Mucosa of rectum (tissue), 2 donors: ENCODE data around the gene EPS8.

Experiments used
- H3K27ac ChIP-seq, 2 donors: one replicate each; pipeline ENCODE4 v1.7.0; 2013; ENCODE audit warnings: inconsistent platforms in 2 of 2, low read depth in 2 of 2, low read length in 2 of 2
- H3K27me3 ChIP-seq, 2 donors: one replicate each; pipeline ENCODE4 v1.7.0; 2013; ENCODE audit warnings: low read length in 2 of 2; ENCODE audit not compliant: control insufficient read depth in 2 of 2, insufficient read depth in 2 of 2
- H3K36me3 ChIP-seq, 2 donors: one replicate each; pipeline ENCODE4 v1.7.0; 2013; ENCODE audit warnings: low read length in 2 of 2; ENCODE audit not compliant: control insufficient read depth in 2 of 2, insufficient read depth in 2 of 2
- H3K4me1 ChIP-seq, 2 donors: one replicate each; pipeline ENCODE4 v1.7.0; 2013; ENCODE audit warnings: low read length in 2 of 2, mild to moderate bottlenecking in 1 of 2; ENCODE audit not compliant: control insufficient read depth in 2 of 2, insufficient read depth in 2 of 2
- H3K4me3 ChIP-seq, 2 donors: one replicate each; pipeline ENCODE4 v1.7.0; 2013; ENCODE audit warnings: low read length in 2 of 2
- H3K9ac ChIP-seq, 2 donors: one replicate each; pipeline ENCODE4 v1.7.0; 2013; ENCODE audit warnings: low read length in 2 of 2, low read depth in 1 of 2, mild to moderate bottlenecking in 1 of 2
- H3K9me3 ChIP-seq, 2 donors: one replicate each; pipeline ENCODE4 v1.7.0; 2013; ENCODE audit warnings: low read length in 2 of 2; ENCODE audit not compliant: control insufficient read depth in 2 of 2
- donor health status: healthy.
- donor health status: Normal muscosa, but diverticular disease.

Gene EPS8

DNA sequence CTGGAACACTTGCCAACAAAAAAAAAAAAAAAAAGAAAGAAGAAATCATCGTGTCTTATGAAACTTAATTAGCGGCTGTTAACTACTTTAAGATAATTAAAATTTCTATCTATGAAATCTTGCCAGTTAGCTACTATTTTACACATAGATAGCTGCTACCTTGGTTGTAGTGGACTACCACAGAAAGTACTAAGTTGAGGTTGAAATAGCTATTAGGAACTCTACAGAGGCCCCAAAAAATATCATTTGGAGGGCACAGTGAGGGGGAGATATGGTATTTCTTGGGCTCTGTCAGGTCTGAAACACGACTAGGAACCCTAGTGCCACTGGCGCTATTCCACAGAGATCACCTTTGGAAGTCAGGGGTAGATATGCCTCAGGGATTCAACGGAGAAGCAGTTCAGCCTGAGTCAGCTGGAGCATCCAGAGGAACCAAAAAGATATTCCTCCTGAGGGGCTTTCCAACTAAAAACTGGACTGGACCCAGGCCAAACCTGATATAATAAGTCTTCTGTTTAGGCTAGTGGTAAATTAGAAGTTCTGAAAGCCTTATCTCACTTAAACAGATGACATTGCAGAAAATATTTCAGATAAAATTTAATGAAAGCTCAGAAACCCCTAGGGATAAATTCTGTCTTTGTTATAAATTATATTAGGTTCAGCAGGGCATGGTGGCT, 126.1 kb downstream of the EPS8 start:
- Histone ChIP-seq H3K27me3 (no peaks in the 10 kb centered on the region), H3K9ac (no peak overlapping the region), H3K36me3 (peaks cover 26 to 27% of the 10 kb centered on the region in 2 donors), H3K9me3 (no peaks in the 10 kb centered on the region), H3K4me1 (no peaks in the 10 kb centered on the region), H3K4me3 (no peak overlapping the region), H3K27ac (no peak overlapping the region)

DNA sequence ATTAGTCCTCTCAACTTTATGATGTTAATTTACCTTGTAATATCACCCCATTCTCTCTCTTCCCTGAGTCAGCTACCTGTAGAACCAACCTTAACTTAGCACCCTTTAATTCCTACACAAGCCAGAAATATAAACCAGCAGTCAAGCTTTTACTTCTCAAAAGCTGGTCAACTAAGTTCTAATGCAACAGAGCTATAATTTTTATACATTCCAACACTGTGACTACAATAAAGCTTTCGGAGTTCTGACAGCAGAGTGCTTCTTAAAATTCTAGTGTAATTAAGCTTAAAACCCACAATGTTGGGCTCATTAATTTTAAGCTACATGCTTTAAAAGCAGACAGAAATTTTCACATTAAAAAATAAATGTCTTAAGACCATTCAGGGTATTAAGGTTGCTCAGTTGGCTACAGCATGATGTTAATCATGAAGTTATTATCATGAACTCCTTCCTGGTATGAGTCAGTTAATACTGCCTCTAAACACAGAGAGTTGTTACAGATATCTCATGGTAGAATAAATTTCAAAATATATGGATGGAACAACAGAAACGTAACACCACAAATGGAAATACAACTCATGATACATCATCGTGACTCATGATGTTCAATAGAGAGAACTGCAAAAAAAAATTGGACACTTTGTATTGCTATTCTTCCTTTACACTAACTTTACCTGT, 126.7 kb downstream of the EPS8 start:
- no peak overlapping the region for H3K9ac ChIP-seq
- H3K9me3 ChIP-seq = no peaks in the 10 kb centered on the region
- peaks cover 32 to 33% of the 10 kb centered on the region in 2 donors for H3K36me3 ChIP-seq
- no peaks in the 10 kb centered on the region for H3K4me1 ChIP-seq
- H3K27ac ChIP-seq = no peak overlapping the region
- H3K4me3 ChIP-seq = no peak overlapping the region
- no peaks in the 10 kb centered on the region for H3K27me3 ChIP-seq

DNA sequence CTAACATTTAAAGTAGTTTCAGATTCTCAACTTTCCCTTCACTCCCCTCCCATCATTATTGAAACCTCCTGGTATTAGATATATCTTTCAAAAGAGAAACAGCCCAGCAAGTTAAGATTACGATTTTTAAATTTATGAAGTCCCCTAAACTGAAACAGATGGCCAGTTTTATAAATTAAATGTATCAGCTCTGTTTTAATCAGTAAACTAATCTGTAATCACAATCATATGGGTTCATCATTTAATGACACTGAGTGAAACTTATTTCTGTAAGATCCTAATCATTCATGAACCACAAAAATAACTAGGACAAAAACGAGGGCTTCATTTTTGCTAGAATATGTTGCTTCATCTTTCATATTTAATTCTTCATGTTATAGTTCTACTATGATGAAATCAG, 137.8 kb downstream of the EPS8 start:
- no peak overlapping the region for H3K27ac ChIP-seq

DNA sequence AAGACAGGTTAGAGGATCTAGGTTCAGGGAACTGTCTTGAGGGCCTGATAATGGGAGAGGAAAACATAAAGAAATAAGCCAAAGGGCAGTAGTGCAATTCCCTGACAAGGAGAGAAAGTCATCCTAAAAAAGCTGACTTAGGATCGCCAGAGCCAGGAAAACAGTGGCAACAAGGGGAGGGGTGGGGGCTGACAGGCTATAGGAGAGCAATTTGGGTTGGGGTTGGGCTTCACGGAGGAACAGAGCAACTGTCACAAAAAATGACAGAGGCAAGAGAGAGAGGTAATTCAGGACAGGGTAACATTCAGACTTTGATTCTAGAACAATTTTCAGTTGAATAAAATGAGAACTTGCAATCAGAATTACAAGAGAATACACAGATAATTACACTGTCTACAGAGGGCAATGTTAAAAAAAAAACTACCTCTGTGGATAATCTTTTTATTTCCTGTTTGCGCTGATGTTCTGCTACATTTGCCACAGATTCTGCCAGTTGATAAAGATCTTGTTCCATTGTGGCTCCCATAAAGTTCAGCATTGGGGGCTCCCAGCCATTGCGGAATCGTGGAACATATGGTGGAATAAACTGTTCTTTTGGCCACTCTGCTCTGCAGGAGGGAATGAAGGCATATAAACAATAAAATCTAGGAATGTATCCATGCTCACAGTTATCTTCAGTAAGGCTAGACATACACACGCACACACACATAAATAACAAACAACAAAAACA, 138.6 kb downstream of the EPS8 start:
- Histone ChIP-seq H3K4me3 (no peak overlapping the region), H3K9me3 (no peaks in the 10 kb centered on the region), H3K27me3 (no peaks in the 10 kb centered on the region), H3K36me3 (peaks cover 34 to 42% of the 10 kb centered on the region in 2 donors), H3K27ac (no peak overlapping the region), H3K4me1 (no peaks in the 10 kb centered on the region), H3K9ac (no peak overlapping the region)

More for the DNA sequence above, 137.8 kb downstream of the EPS8 start:
- no peak overlapping the region for H3K9ac ChIP-seq
- no peaks in the 10 kb centered on the region for H3K9me3 ChIP-seq
- peaks cover 35 to 45% of the 10 kb centered on the region in 2 donors for H3K36me3 ChIP-seq
- no peaks in the 10 kb centered on the region for H3K27me3 ChIP-seq
- H3K4me3 ChIP-seq = no peak overlapping the region
- H3K4me1 ChIP-seq = no peaks in the 10 kb centered on the region

DNA sequence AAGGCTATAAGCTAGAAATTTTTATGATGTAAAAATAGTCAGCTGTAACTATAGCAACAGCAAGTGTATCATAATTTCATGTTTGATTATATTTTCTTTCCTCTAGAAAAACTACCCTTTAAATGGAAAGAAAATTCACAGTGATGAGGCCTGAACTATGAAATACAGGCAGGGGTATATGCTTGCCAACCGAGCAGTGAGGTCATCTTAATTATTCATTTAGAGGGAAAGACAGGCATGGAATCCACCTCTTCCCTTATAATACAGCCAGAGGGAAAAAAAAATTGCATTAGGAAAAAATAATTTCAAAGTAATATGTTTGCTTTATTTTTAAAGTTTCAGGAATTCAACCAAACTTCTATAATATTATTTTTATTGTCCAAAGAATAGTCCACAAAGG, 139.8 kb downstream of the EPS8 start:
- H3K9me3 ChIP-seq = no peaks in the 10 kb centered on the region
- no peak overlapping the region for H3K27ac ChIP-seq
- H3K4me1 ChIP-seq = no peaks in the 10 kb centered on the region
- H3K9ac ChIP-seq = no peak overlapping the region
- peaks cover 31 to 37% of the 10 kb centered on the region in 2 donors for H3K36me3 ChIP-seq
- no peak overlapping the region for H3K4me3 ChIP-seq
- H3K27me3 ChIP-seq = no peaks in the 10 kb centered on the region

DNA sequence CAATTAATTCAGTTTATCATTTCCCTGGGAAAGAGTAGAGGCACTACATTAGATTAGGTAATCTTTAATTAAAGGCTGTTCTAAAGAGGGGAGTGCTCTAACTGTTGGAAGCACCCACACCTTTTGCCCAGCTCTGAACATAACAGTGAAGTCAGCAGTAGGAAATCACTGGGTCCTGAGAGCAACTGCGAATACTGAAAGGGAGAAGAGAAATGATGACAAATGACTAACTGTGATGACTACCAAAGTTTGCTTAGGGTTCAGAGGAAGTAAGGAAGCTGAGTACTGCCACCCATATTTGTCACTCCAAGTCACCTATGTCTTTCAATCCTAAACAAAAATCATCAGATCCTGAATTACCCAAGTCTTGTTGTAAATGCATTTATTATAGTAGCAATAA, 140.6 kb downstream of the EPS8 start:
- no peaks in the 10 kb centered on the region for H3K4me1 ChIP-seq
- peaks cover 26 to 38% of the 10 kb centered on the region in 2 donors for H3K36me3 ChIP-seq
- no peak overlapping the region for H3K27ac ChIP-seq
- no peaks in the 10 kb centered on the region for H3K27me3 ChIP-seq
- no peaks in the 10 kb centered on the region for H3K9me3 ChIP-seq
- H3K4me3 ChIP-seq = no peak overlapping the region
- no peak overlapping the region for H3K9ac ChIP-seq

DNA sequence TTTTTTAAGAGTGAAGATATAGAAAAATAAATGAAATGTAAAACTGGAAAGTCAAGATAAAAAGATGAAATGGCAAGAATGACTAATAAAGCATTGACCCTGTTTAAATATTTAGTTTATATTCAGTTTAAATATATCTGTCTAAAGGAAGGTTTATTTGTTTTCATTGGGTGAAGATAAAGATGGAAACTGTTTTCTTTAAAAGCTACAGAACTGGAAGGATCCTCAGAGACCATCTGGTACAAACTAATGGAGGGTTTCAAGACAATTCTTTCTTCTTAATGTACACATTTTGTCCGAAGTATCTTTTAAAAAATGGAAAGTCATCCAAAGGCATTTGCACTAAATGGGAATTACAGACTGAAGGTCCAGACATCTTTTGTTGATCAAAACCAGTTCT, 142.6 kb downstream of the EPS8 start:
- no peak overlapping the region for H3K27ac ChIP-seq
- H3K4me1 ChIP-seq = no peaks in the 10 kb centered on the region
- no peaks in the 10 kb centered on the region for H3K27me3 ChIP-seq
- peaks cover 21 to 27% of the 10 kb centered on the region in 2 donors for H3K36me3 ChIP-seq
- H3K9me3 ChIP-seq = no peaks in the 10 kb centered on the region
- H3K4me3 ChIP-seq = no peak overlapping the region
- no peak overlapping the region for H3K9ac ChIP-seq

DNA sequence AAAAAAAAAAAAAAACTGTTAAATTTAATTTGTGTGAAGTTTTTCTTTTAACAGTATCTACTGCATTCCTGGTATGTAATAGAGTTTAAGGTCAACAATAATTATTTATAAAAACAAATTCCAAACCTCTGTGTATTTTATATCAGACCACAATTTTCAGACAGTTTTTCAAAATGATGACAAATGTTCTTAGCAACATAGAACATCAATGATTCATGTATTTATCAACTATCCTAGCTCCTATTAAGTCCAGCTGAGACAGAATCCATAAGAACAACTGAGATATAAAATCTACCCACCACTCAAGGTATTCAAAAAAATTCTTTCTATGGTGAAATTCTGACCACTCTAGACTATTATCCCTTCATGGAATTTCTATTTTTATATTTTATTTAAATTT, 144.5 kb downstream of the EPS8 start:
- H3K9me3 ChIP-seq = no peaks in the 10 kb centered on the region
- no peaks in the 10 kb centered on the region for H3K4me1 ChIP-seq
- H3K4me3 ChIP-seq = no peak overlapping the region
- no peaks in the 10 kb centered on the region for H3K27me3 ChIP-seq
- no peak overlapping the region for H3K27ac ChIP-seq
- no peak overlapping the region for H3K9ac ChIP-seq
- H3K36me3 ChIP-seq = peaks cover 28 to 38% of the 10 kb centered on the region in 2 donors

DNA sequence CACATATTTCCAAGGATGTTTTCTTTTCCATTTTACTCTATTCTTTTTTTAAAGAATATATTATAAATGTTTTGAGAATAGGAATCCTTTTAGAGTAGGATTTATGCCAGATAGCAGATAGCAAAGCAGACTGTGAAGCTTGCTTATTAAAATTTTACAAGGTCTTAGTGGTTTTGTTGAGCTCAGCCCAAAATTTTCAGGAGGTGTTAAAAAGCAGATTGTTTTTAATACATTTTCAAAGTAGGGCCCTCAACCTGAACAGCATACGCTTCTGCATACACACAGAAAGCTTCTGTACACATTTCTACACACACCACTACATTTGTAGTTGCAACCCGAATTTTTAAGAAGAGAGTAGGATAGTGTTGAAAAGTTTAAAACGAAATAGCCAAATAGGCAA, 151.0 kb downstream of the EPS8 start:
- Histone ChIP-seq H3K27me3 (no peaks in the 10 kb centered on the region), H3K9ac (no peak overlapping the region), H3K27ac (no peak overlapping the region), H3K9me3 (no peaks in the 10 kb centered on the region), H3K4me3 (no peak overlapping the region), H3K36me3 (peaks cover 21 to 31% of the 10 kb centered on the region in 2 donors), H3K4me1 (no peaks in the 10 kb centered on the region)
